Panc1 (cell line): Measurements from ENCODE around the gene CCT7. TPM values are rescaled to one million over a fixed set of nuclear protein-coding genes. Genes with fewer than 3 reads are reported as not detected.

ENCODE experiments used
- ATAC-seq: fragments of 200-7000 bp; cut with Tn5 transposase; 2 replicates; pipeline ENCODE4 v1.9.1; 2020; ENCODE audit warnings: mild to moderate bottlenecking, moderate library complexity
- BruUV-seq: library from RNA; stranded (reverse); fragments of 400-500 nt; replicated peaks from 2 replicates; lab custom pipeline; 2021; lab: Mats Ljungman, UMichigan
- CTCF ChIA-PET: fragments of 300-600 bp; sonication (Branson Sonifier 250); formaldehyde crosslinking; loops from one replicate; lab custom pipeline; 2022; ENCODE audit warnings: antibody characterized with exemption; lab: Charles Lee
- POLR2A ChIA-PET: fragments of 300-600 bp; sonication (Branson Sonifier 250); formaldehyde crosslinking; loops from one replicate; lab custom pipeline; 2022; ENCODE audit warnings: antibody characterized with exemption; lab: Charles Lee
- DNase-seq: peaks from one replicate; pipeline ENCODE4 v3.0.0-alpha.2; 2010; ENCODE audit warnings: low read depth, low spot score
- H3K27ac ChIP-seq: 2 replicates; pipeline ENCODE4 v1.5.1; 2011; ENCODE audit warnings: mild to moderate bottlenecking, low read length, inconsistent platforms
- H3K27me3 ChIP-seq: fragments of 200-500 bp; sonication (Bioruptor generic); 2 replicates; pipeline ENCODE4 v1.6.0; 2014; ENCODE audit warnings: low read length, inconsistent platforms; ENCODE audit not compliant: control insufficient read depth, insufficient read depth
- H3K36me3 ChIP-seq: fragments of 200-500 bp; sonication (Bioruptor generic); 2 replicates; pipeline ENCODE4 v1.5.1; 2014; ENCODE audit warnings: inconsistent platforms, mild to moderate bottlenecking, low read length, moderate library complexity; ENCODE audit not compliant: control insufficient read depth, insufficient read depth
- H3K4me1 ChIP-seq: 2 replicates; pipeline ENCODE4 v1.5.1; 2011; ENCODE audit warnings: inconsistent platforms, mild to moderate bottlenecking, low read length, moderate library complexity; ENCODE audit not compliant: control insufficient read depth, insufficient read depth
- H3K4me3 ChIP-seq, 2 experiments: 2 replicates each; pipeline ENCODE4 v1.5.1; 2011 to 2012; ENCODE audit warnings: low read depth in 2 of 2, low read length in 2 of 2, mild to moderate bottlenecking in 2 of 2, inconsistent platforms in 1 of 2, moderate library complexity in 1 of 2
- H3K9me3 ChIP-seq: fragments of 200-500 bp; sonication (Bioruptor generic); 2 replicates; pipeline ENCODE4 v1.5.1; 2014; ENCODE audit warnings: low read depth, mild to moderate bottlenecking, inconsistent platforms, low read length, moderate library complexity; ENCODE audit not compliant: control insufficient read depth, insufficient read depth
- POLR2AphosphoS5 ChIP-seq: IDR thresholded peaks from 2 replicates; pipeline ENCODE4 v1.6.1; 2012; ENCODE audit warnings: mild to moderate bottlenecking, low read depth, low read length, moderate library complexity
- SIN3A ChIP-seq: IDR thresholded peaks from 2 replicates; pipeline ENCODE4 v1.6.1; 2012; ENCODE audit warnings: low read depth, mild to moderate bottlenecking, low read length, moderate library complexity, borderline replicate concordance; ENCODE audit not compliant: insufficient read depth
- TCF7L2 ChIP-seq: IDR thresholded peaks from 2 replicates; pipeline ENCODE4 v1.6.1; 2011; ENCODE audit warnings: mild to moderate bottlenecking, low read depth, low read length, inconsistent platforms
- in situ Hi-C: cut with HindIII; loops from 2 replicates; pipeline ENCODE4 v1.10.0; 2016; ENCODE audit warnings: low sequenced_read_pairs, low pct_unique_long_range_greater_than_20kb
- intact Hi-C: fragments of 100-400 bp; cut with micrococcal nuclease; formaldehyde crosslinking; loops from one replicate; pipeline ENCODE4 v1.10.0; 2022; ENCODE audit not compliant: unreplicated experiment
- total RNA-seq: library from RNA; stranded (reverse); gene quantifications from one replicate; pipeline ENCODE4 v1.2.1, GENCODE V29; 2021; ENCODE audit not compliant: unreplicated experiment
- TF ChIP-seq, protein P1 (sequence below): fragments of 450-650 bp; IDR thresholded peaks from 2 replicates; pipeline ENCODE4 v1.5.1; 2017; ENCODE audit warnings: mild to moderate bottlenecking
- TF ChIP-seq, protein P2 (sequence below), 2 experiments: IDR thresholded peaks; 2 replicates each; pipeline ENCODE4 v1.6.1; 2011 to 2012; ENCODE audit warnings: low read depth in 2 of 2, control low read depth in 1 of 2, low read length in 1 of 2, mild to moderate bottlenecking in 1 of 2, moderate library complexity in 1 of 2; ENCODE audit not compliant: insufficient read depth in 1 of 2

CCT7 gene
- total RNA-seq, 1 experiment from 2014 or later: 426 TPM

DNA sequence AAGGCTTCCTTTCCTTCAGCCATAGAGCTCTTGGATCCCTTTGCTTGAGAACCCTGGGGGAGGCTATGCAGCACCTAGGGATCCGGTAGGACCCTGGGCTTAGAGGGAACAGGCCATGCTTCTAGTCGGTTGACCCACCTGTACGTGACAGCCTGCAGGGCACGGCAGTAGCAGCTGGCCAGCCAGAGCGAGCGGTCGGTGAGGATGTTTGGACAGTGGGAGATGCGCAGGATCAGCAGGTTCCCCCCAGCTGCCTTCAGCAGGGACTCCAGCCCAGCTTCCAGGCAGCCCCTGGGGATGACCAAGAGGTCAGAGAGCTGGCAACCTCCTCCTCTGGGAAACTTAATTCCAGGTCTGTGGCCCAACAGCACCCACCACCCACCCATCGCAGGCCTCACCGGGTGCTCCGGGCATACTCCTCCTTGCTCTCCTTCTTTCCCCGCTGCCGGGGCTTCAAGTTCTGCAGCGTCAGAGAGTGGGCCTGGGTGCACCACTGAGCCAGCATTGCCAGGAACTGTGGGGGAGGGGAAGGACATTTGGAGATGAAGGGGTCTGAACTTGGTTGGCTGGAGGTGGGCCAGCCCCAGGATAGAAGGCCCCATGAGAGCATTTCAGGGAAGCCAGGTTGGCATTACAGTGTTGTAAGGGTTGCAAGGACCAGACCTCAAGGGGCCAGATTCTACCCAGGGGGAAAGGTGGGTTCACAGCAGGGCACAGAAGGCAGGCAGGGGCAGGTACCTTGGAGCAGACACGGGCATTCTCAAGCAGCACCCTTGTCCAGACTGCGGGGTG, 29.6 kb downstream of the CCT7 start:
- ChIA-PET POLR2A (interaction anchor here (1.1 kb wide), 1 partner anchor 473 kb away, joined by 5 read pairs; the partner anchor contains the start of gene TPRKB), CTCF (no interaction called here)
- ATAC-seq (no peak), DNase-seq (no peak)
- no peaks in the 10 kb centered on the region for H3K4me1 ChIP-seq
- no peaks in the 10 kb centered on the region; the same call in 1 of the 2 replicates for H3K36me3 ChIP-seq
- TF ChIP-seq, protein P1, sequence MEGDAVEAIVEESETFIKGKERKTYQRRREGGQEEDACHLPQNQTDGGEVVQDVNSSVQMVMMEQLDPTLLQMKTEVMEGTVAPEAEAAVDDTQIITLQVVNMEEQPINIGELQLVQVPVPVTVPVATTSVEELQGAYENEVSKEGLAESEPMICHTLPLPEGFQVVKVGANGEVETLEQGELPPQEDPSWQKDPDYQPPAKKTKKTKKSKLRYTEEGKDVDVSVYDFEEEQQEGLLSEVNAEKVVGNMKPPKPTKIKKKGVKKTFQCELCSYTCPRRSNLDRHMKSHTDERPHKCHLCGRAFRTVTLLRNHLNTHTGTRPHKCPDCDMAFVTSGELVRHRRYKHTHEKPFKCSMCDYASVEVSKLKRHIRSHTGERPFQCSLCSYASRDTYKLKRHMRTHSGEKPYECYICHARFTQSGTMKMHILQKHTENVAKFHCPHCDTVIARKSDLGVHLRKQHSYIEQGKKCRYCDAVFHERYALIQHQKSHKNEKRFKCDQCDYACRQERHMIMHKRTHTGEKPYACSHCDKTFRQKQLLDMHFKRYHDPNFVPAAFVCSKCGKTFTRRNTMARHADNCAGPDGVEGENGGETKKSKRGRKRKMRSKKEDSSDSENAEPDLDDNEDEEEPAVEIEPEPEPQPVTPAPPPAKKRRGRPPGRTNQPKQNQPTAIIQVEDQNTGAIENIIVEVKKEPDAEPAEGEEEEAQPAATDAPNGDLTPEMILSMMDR: no peak
- TF ChIP-seq TCF7L2 (no peak), POLR2AphosphoS5 (no peak), SIN3A (no peak)
- TF ChIP-seq, protein P2, sequence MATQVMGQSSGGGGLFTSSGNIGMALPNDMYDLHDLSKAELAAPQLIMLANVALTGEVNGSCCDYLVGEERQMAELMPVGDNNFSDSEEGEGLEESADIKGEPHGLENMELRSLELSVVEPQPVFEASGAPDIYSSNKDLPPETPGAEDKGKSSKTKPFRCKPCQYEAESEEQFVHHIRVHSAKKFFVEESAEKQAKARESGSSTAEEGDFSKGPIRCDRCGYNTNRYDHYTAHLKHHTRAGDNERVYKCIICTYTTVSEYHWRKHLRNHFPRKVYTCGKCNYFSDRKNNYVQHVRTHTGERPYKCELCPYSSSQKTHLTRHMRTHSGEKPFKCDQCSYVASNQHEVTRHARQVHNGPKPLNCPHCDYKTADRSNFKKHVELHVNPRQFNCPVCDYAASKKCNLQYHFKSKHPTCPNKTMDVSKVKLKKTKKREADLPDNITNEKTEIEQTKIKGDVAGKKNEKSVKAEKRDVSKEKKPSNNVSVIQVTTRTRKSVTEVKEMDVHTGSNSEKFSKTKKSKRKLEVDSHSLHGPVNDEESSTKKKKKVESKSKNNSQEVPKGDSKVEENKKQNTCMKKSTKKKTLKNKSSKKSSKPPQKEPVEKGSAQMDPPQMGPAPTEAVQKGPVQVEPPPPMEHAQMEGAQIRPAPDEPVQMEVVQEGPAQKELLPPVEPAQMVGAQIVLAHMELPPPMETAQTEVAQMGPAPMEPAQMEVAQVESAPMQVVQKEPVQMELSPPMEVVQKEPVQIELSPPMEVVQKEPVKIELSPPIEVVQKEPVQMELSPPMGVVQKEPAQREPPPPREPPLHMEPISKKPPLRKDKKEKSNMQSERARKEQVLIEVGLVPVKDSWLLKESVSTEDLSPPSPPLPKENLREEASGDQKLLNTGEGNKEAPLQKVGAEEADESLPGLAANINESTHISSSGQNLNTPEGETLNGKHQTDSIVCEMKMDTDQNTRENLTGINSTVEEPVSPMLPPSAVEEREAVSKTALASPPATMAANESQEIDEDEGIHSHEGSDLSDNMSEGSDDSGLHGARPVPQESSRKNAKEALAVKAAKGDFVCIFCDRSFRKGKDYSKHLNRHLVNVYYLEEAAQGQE (IDR thresholded peaks at IDR 0.05; ENCODE audit: insufficient read depth in 1 of 2, low read depth in 2 of 2, low read length in 1 of 2): no peak
- no peaks in the 10 kb centered on the region for H3K27me3 ChIP-seq
- H3K27ac ChIP-seq: no peak overlapping the region
- no peaks in the 10 kb centered on the region for H3K9me3 ChIP-seq
- in situ Hi-C loops: no loop called here
- no TSS peak for BruUV-seq
- intact Hi-C loops: no loop called here
- no peak overlapping the region for H3K4me3 ChIP-seq

DNA sequence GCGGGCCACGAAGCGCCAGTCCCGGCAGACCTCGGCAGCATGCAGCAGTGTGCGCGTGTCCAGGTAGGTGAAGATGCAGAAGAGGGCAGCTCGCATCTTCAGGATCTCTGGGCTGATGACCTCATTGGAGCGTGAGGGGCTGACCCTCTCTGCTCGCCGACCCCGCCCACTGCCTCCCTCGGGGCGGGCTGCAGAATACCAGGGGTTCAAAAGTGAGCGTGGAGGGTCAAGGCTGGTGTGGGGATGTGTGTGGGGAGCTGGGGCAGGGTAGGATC, 30.2 kb downstream of the CCT7 start:
- POLR2A ChIA-PET: no interaction called here
- no peaks in the 10 kb centered on the region for H3K9me3 ChIP-seq
- H3K27me3 ChIP-seq: no peaks in the 10 kb centered on the region
- BruUV-seq: no TSS peak
- TF ChIP-seq SIN3A (no peak), POLR2AphosphoS5 (no peak), TCF7L2 (no peak)
- TF ChIP-seq, protein P2 (IDR thresholded peaks at IDR 0.05; ENCODE audit: insufficient read depth in 1 of 2, low read depth in 2 of 2, low read length in 1 of 2): no peak
- TF ChIP-seq, protein P1: no peak
- H3K4me3 ChIP-seq: no peak overlapping the region
- H3K27ac ChIP-seq: no peak overlapping the region
- in situ Hi-C loops (no loop called here), intact Hi-C loops (no loop called here)
- no peaks in the 10 kb centered on the region for H3K4me1 ChIP-seq
- DNase-seq (no peak), ATAC-seq (no peak)
- CTCF ChIA-PET: no interaction called here
- no peaks in the 10 kb centered on the region; the same call in 1 of the 2 replicates for H3K36me3 ChIP-seq
